AG10803 (cell line): ENCODE measurements around the gene DHRS2.

ENCODE experiments used
- DNase-seq: peaks from one replicate; pipeline ENCODE4 v3.0.0; 2010; ENCODE audit warnings: low read depth
- H3K4me3 ChIP-seq: 2 replicates; pipeline ENCODE4 v1.5.1; 2011; ENCODE audit warnings: mild to moderate bottlenecking, low read length, control low read depth
- CTCF ChIP-seq: conservative IDR thresholded peaks from 2 replicates; pipeline ENCODE4 v1.5.1; 2011; ENCODE audit warnings: mild to moderate bottlenecking, low read length, control low read depth, inconsistent platforms

Gene DHRS2

GRCh38 chr14:23613242-23614070, 22.7 kb upstream of the DHRS2 start:
- no peak overlapping the region for H3K4me3 ChIP-seq
- no peak for DNase-seq
- TF ChIP-seq CTCF: no peak

DNA sequence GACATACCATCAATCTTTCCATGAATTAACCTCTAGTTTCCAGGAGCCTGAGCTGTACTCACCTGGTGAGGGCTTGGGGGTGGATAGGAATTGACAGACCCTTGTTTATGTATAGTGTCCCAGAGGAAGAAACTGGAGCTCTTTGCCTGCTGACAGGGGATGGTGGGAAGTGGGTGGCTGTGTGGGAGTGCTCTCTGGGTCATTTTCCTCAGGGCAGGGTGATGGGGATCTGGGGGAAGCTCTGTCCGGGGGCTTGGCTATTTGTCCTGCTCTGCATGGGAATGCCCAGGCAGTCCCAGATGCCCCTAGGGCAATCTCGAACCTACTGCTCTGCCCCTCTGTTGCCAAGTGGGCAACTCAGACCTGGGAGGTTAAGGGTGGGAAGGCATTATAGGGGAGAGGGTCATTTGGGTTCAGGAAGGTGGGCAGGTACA, 21.8 kb upstream of the DHRS2 start:
- no peak for TF ChIP-seq CTCF
- no peak for DNase-seq
- no peak overlapping the region for H3K4me3 ChIP-seq

- DNase-seq: no peak
- no peak for TF ChIP-seq CTCF
These were observed 20.3 kb upstream of the DHRS2 start for GRCh38 chr14:23615856-23616255.

GRCh38 chr14:23617539-23617938, 18.6 kb upstream of the DHRS2 start:
- TF ChIP-seq CTCF: no peak
- no peak overlapping the region for H3K4me3 ChIP-seq
- no peak for DNase-seq

More at GRCh38 chr14:23615856-23616255, 20.3 kb upstream of the DHRS2 start:
- no peak overlapping the region for H3K4me3 ChIP-seq

- DNase-seq: no peak
- no peak for TF ChIP-seq CTCF
- H3K4me3 ChIP-seq: no peak overlapping the region
These were observed 17.7 kb upstream of the DHRS2 start for GRCh38 chr14:23618415-23618988.

- no peak for TF ChIP-seq CTCF
- H3K4me3 ChIP-seq: no peak overlapping the region
- no peak for DNase-seq
These were observed 15.9 kb upstream of the DHRS2 start for GRCh38 chr14:23620177-23620702.
